ENCODE results near the gene UTY.

UTY gene

GRCh38 chrY:13435968-13436937 is 43.6 kb downstream of the UTY start:
- Histone ChIP-seq H3K4me1 (ENCODE audit: insufficient read depth, insufficient read length) (no peaks in the 10 kb centered on the region), H3K36me3 (ENCODE audit: insufficient read depth, insufficient read length, low read length) (no peaks in the 10 kb centered on the region), H3K9ac (ENCODE audit: insufficient read length, low read depth) (no peak overlapping the region), H3K9me3 (ENCODE audit: insufficient read depth, low read length) (no peaks in the 10 kb centered on the region), H3K4me3 (ENCODE audit: insufficient read length, low read depth) (no peak overlapping the region), H3K27me3 (ENCODE audit: insufficient read depth, insufficient read length) (no peaks in the 10 kb centered on the region)
- no peak for TF ChIP-seq SUZ12 (IDR thresholded peaks at IDR 0.05; ENCODE audit: extremely low read depth, insufficient read depth, insufficient read length)
- TF ChIP-seq YY1 (IDR thresholded peaks at IDR 0.05; ENCODE audit: insufficient read depth, insufficient read length), result no peak
- TF ChIP-seq ZNF274 (IDR thresholded peaks at IDR 0.05; ENCODE audit: low read depth, low read length), result no peak
- peak; percentile 8 for DNase-seq (ENCODE audit: low read depth, low spot score)

- Histone ChIP-seq H3K9ac (ENCODE audit: insufficient read length, low read depth) (no peak overlapping the region), H3K36me3 (ENCODE audit: insufficient read depth, insufficient read length, low read length) (no peaks in the 10 kb centered on the region), H3K4me3 (ENCODE audit: insufficient read length, low read depth) (no peak overlapping the region), H3K4me1 (ENCODE audit: insufficient read depth, insufficient read length) (no peaks in the 10 kb centered on the region), H3K27me3 (ENCODE audit: insufficient read depth, insufficient read length) (no peaks in the 10 kb centered on the region), H3K9me3 (ENCODE audit: insufficient read depth, low read length) (no peaks in the 10 kb centered on the region)
- no peak for DNase-seq (ENCODE audit: low read depth, low spot score)
- TF ChIP-seq ZNF274 (IDR thresholded peaks at IDR 0.05; ENCODE audit: low read depth, low read length) (no peak), SUZ12 (IDR thresholded peaks at IDR 0.05; ENCODE audit: extremely low read depth, insufficient read depth, insufficient read length) (no peak), YY1 (IDR thresholded peaks at IDR 0.05; ENCODE audit: insufficient read depth, insufficient read length) (no peak)
Observed at GRCh38 chrY:13435206-13435967, 44.4 kb downstream of the UTY start.

GRCh38 chrY:13432293-13433025 is 47.4 kb downstream of the UTY start:
- no peaks in the 10 kb centered on the region for H3K4me1 ChIP-seq (ENCODE audit: insufficient read depth, insufficient read length)
- H3K9ac ChIP-seq (ENCODE audit: insufficient read length, low read depth), result no peak overlapping the region
- no peak overlapping the region for H3K4me3 ChIP-seq (ENCODE audit: insufficient read length, low read depth)
- H3K9me3 ChIP-seq (ENCODE audit: insufficient read depth, low read length), result no peaks in the 10 kb centered on the region
- H3K27me3 ChIP-seq (ENCODE audit: insufficient read depth, insufficient read length), result no peaks in the 10 kb centered on the region
- H3K36me3 ChIP-seq (ENCODE audit: insufficient read depth, insufficient read length, low read length), result no peaks in the 10 kb centered on the region
- DNase-seq (ENCODE audit: low read depth, low spot score), result no peak
- no peak for TF ChIP-seq SUZ12 (IDR thresholded peaks at IDR 0.05; ENCODE audit: extremely low read depth, insufficient read depth, insufficient read length)
- no peak for TF ChIP-seq ZNF274 (IDR thresholded peaks at IDR 0.05; ENCODE audit: low read depth, low read length)
- no peak for TF ChIP-seq YY1 (IDR thresholded peaks at IDR 0.05; ENCODE audit: insufficient read depth, insufficient read length)

GRCh38 chrY:13429551-13429950 is 50.3 kb downstream of the UTY start:
- Histone ChIP-seq H3K36me3 (ENCODE audit: insufficient read depth, insufficient read length, low read length) (no peaks in the 10 kb centered on the region), H3K4me1 (ENCODE audit: insufficient read depth, insufficient read length) (no peaks in the 10 kb centered on the region), H3K4me3 (ENCODE audit: insufficient read length, low read depth) (no peak overlapping the region), H3K27me3 (ENCODE audit: insufficient read depth, insufficient read length) (no peaks in the 10 kb centered on the region), H3K9me3 (ENCODE audit: insufficient read depth, low read length) (no peaks in the 10 kb centered on the region), H3K9ac (ENCODE audit: insufficient read length, low read depth) (no peak overlapping the region)
- DNase-seq (ENCODE audit: low read depth, low spot score), result no peak
- TF ChIP-seq ZNF274 (IDR thresholded peaks at IDR 0.05; ENCODE audit: low read depth, low read length) (no peak), YY1 (IDR thresholded peaks at IDR 0.05; ENCODE audit: insufficient read depth, insufficient read length) (no peak), SUZ12 (IDR thresholded peaks at IDR 0.05; ENCODE audit: extremely low read depth, insufficient read depth, insufficient read length) (no peak)

- Histone ChIP-seq H3K4me1 (ENCODE audit: insufficient read depth, insufficient read length) (no peaks in the 10 kb centered on the region), H3K4me3 (ENCODE audit: insufficient read length, low read depth) (no peak overlapping the region), H3K9ac (ENCODE audit: insufficient read length, low read depth) (no peak overlapping the region), H3K9me3 (ENCODE audit: insufficient read depth, low read length) (no peaks in the 10 kb centered on the region), H3K36me3 (ENCODE audit: insufficient read depth, insufficient read length, low read length) (no peaks in the 10 kb centered on the region), H3K27me3 (ENCODE audit: insufficient read depth, insufficient read length) (no peaks in the 10 kb centered on the region)
- no peak for DNase-seq (ENCODE audit: low read depth, low spot score)
- no peak for TF ChIP-seq SUZ12 (IDR thresholded peaks at IDR 0.05; ENCODE audit: extremely low read depth, insufficient read depth, insufficient read length)
- no peak for TF ChIP-seq YY1 (IDR thresholded peaks at IDR 0.05; ENCODE audit: insufficient read depth, insufficient read length)
- TF ChIP-seq ZNF274 (IDR thresholded peaks at IDR 0.05; ENCODE audit: low read depth, low read length), result no peak
Observed at GRCh38 chrY:13423281-13423732, 56.5 kb downstream of the UTY start.

GRCh38 chrY:13416869-13417661 is 62.8 kb downstream of the UTY start:
- no peak for TF ChIP-seq ZNF274 (IDR thresholded peaks at IDR 0.05; ENCODE audit: low read depth, low read length)
- no peak for TF ChIP-seq SUZ12 (IDR thresholded peaks at IDR 0.05; ENCODE audit: extremely low read depth, insufficient read depth, insufficient read length)
- TF ChIP-seq YY1 (IDR thresholded peaks at IDR 0.05; ENCODE audit: insufficient read depth, insufficient read length), result no peak
- no peaks in the 10 kb centered on the region for H3K27me3 ChIP-seq (ENCODE audit: insufficient read depth, insufficient read length)
- H3K4me3 ChIP-seq (ENCODE audit: insufficient read length, low read depth), result no peak overlapping the region
- DNase-seq (ENCODE audit: low read depth, low spot score), result no peak
- H3K9ac ChIP-seq (ENCODE audit: insufficient read length, low read depth), result no peak overlapping the region
- H3K4me1 ChIP-seq (ENCODE audit: insufficient read depth, insufficient read length), result no peaks in the 10 kb centered on the region
- no peaks in the 10 kb centered on the region for H3K9me3 ChIP-seq (ENCODE audit: insufficient read depth, low read length)
- no peaks in the 10 kb centered on the region for H3K36me3 ChIP-seq (ENCODE audit: insufficient read depth, insufficient read length, low read length)
